ENCODE measurements around the gene CYP27B1. TPM values are rescaled to one million over a fixed set of nuclear protein-coding genes. Genes with fewer than 3 reads are reported as not detected.

Gene CYP27B1
- total RNA-seq, 4 donors from 2014 or later, result 0.40 to 2.5 (median 2.3) TPM; not detected in 1

GRCh38 chr12:57755454-57756372 lies 11.2 kb downstream of the CYP27B1 start:
- Histone ChIP-seq H3K4me3 (peak overlapping the region; percentile 68 to 94 (median 80)), H3K27me3 (no peaks in the 10 kb centered on the region), H3K9me3 (no peaks in the 10 kb centered on the region), H3K27ac (peak overlapping the region; percentile 83 to 89 (median 85)), H3K36me3 (peaks cover 0 to 5% (median 0%) of the 10 kb centered on the region in 4 donors), H3K4me1 (peaks cover 12 to 45% (median 39%) of the 10 kb centered on the region in 4 donors)
- peak; percentile 70 for DNase-seq
- intact Hi-C loops (cut with DNase I; ENCODE audit: low total_unique reads), result no loop called here
- in situ Hi-C loops (cut with MboI; ENCODE audit: low pct_ligation_motif_present in 1 of 4, low pct_unique_long_range_greater_than_20kb in 1 of 4, low sequenced_read_pairs in 3 of 4), result no loop called here
- WGBS, 2 donors (ENCODE audit: low coverage in 1 of 2), result 1% methylated on average over 33 of the region's 76 CpGs; no CpG with 5 or more reads in 1 of the 2 donors
- TF ChIP-seq EP300 (IDR thresholded peaks at IDR 0.05; ENCODE audit: low read depth) (no peak), CTCF (IDR thresholded peaks at IDR 0.05) (no peak), POLR2A (IDR thresholded peaks at IDR 0.05) (peak; percentile 49), POLR2AphosphoS5 (IDR thresholded peaks at IDR 0.05) (peak in 2 of 3 donors; percentile 24 to 39)

GRCh38 chr12:57755194-57755453 lies 11.8 kb downstream of the CYP27B1 start:
- Histone ChIP-seq H3K4me3 (peak overlapping the region; percentile 68 to 94 (median 80)), H3K27ac (peak overlapping the region; percentile 83 to 89 (median 85)), H3K4me1 (peaks cover 12 to 46% (median 39%) of the 10 kb centered on the region in 4 donors), H3K9me3 (no peaks in the 10 kb centered on the region), H3K27me3 (no peaks in the 10 kb centered on the region), H3K36me3 (peaks cover 0 to 5% (median 0%) of the 10 kb centered on the region in 4 donors)
- TF ChIP-seq EP300 (IDR thresholded peaks at IDR 0.05; ENCODE audit: low read depth) (no peak), POLR2A (IDR thresholded peaks at IDR 0.05) (no peak), POLR2AphosphoS5 (IDR thresholded peaks at IDR 0.05) (no peak), CTCF (IDR thresholded peaks at IDR 0.05) (no peak)
- in situ Hi-C loops (cut with MboI; ENCODE audit: low pct_ligation_motif_present in 1 of 4, low pct_unique_long_range_greater_than_20kb in 1 of 4, low sequenced_read_pairs in 3 of 4) (no loop called here), intact Hi-C loops (cut with DNase I; ENCODE audit: low total_unique reads) (no loop called here)
- DNase-seq, result no peak
- 0% methylated on average over 12 of the region's 34 CpGs; no CpG with 5 or more reads in 1 of the 2 donors for WGBS, 2 donors (ENCODE audit: low coverage in 1 of 2)

GRCh38 chr12:57754411-57755193 lies 12.3 kb downstream of the CYP27B1 start, which contains the start of gene MARCHF9:
Gene MARCHF9 (plus strand): TSS chr12:57755103. CDS start chr12:57755529, 426 bp downstream.
- peak within 1 kb of the TSS; percentile 68 to 94 (median 80) for H3K4me3 ChIP-seq
- in situ Hi-C loops (cut with MboI; ENCODE audit: low pct_ligation_motif_present in 1 of 4, low pct_unique_long_range_greater_than_20kb in 1 of 4, low sequenced_read_pairs in 3 of 4) (no loop called here), intact Hi-C loops (cut with DNase I; ENCODE audit: low total_unique reads) (no loop called here)
- WGBS, 2 donors (ENCODE audit: low coverage in 1 of 2), result 4 to 5% methylated on average over 4 to 14 of the region's 41 CpGs
- no peaks in the 10 kb centered on the region for H3K27me3 ChIP-seq
- peaks cover 0 to 5% (median 0%) of the 10 kb centered on the region in 4 donors for H3K36me3 ChIP-seq
- H3K9me3 ChIP-seq, result no peaks in the 10 kb centered on the region
- H3K4me1 ChIP-seq, result peaks cover 12 to 46% (median 39%) of the 10 kb centered on the region in 4 donors
- H3K27ac ChIP-seq, result peak within 1 kb of the TSS; percentile 83 to 89 (median 85)
- peak; percentile 6 to 47 (median 26) for TF ChIP-seq POLR2AphosphoS5 (IDR thresholded peaks at IDR 0.05)
- TF ChIP-seq CTCF (IDR thresholded peaks at IDR 0.05), result no peak
- TF ChIP-seq EP300 (IDR thresholded peaks at IDR 0.05; ENCODE audit: low read depth), result no peak
- no peak for TF ChIP-seq POLR2A (IDR thresholded peaks at IDR 0.05)
- DNase-seq, result peak; percentile 91
